DMS53 (cell line): ENCODE measurements around the gene NHSL2.
A peak's percentile ranks its signal among the peaks of the same experiment; 100 is the strongest.
"Not testable (repeated sequence)": the region's sequence is repeated elsewhere in the genome, so short reads cannot be mapped to it uniquely, and the experiment has no call there.

Source experiments
- DNase-seq: peaks from one replicate; lab custom pipeline; 2025; lab: John Stamatoyannopoulos, UW

NHSL2 gene

GRCh38 chrX:71923516-71923915 lies 12.9 kb downstream of the NHSL2 start:
- DNase-seq: no peak

- DNase-seq: no peak
These were observed 16.4 kb downstream of the NHSL2 start for GRCh38 chrX:71927040-71927439.

- DNase-seq: no peak
These were observed 18.2 kb downstream of the NHSL2 start for GRCh38 chrX:71928856-71929255.

GRCh38 chrX:71930298-71930697 lies 19.7 kb downstream of the NHSL2 start:
- no peak for DNase-seq

GRCh38 chrX:71935476-71935875 lies 24.8 kb downstream of the NHSL2 start:
- no peak for DNase-seq

- no peak for DNase-seq
These were observed 26.0 kb downstream of the NHSL2 start for GRCh38 chrX:71936632-71937031.

GRCh38 chrX:71938371-71938770 lies 27.7 kb downstream of the NHSL2 start:
- DNase-seq: no peak

GRCh38 chrX:71941145-71941544 lies 30.5 kb downstream of the NHSL2 start:
- no peak for DNase-seq

GRCh38 chrX:71941776-71942175 lies 31.1 kb downstream of the NHSL2 start:
- no peak for DNase-seq

- no peak for DNase-seq
These were observed 33.7 kb downstream of the NHSL2 start for GRCh38 chrX:71944369-71944768.

GRCh38 chrX:71945237-71945805 lies 34.7 kb downstream of the NHSL2 start:
- DNase-seq: no peak

- no peak for DNase-seq
These were observed 38.7 kb downstream of the NHSL2 start for GRCh38 chrX:71949363-71949762.

- DNase-seq: no peak
These were observed 39.3 kb downstream of the NHSL2 start for GRCh38 chrX:71949844-71950445.

GRCh38 chrX:71953391-71953790 lies 42.7 kb downstream of the NHSL2 start:
- DNase-seq: no peak

- DNase-seq: no peak
These were observed 43.3 kb downstream of the NHSL2 start for GRCh38 chrX:71953946-71954345.

- DNase-seq: no peak
These were observed 43.8 kb downstream of the NHSL2 start for GRCh38 chrX:71954458-71954857.

GRCh38 chrX:71955530-71956120 lies 45.0 kb downstream of the NHSL2 start:
- DNase-seq: no peak

GRCh38 chrX:71958281-71958675 lies 47.6 kb downstream of the NHSL2 start:
- DNase-seq: no peak

- DNase-seq: not testable (repeated sequence)
These were observed 53.5 kb downstream of the NHSL2 start for GRCh38 chrX:71964184-71964583.

- no peak for DNase-seq
These were observed 64.3 kb downstream of the NHSL2 start for GRCh38 chrX:71974916-71975315.

GRCh38 chrX:71976753-71977152 lies 66.1 kb downstream of the NHSL2 start:
- peak; percentile 29 for DNase-seq

GRCh38 chrX:71978164-71978563 lies 67.5 kb downstream of the NHSL2 start:
- DNase-seq: no peak

- no peak for DNase-seq
These were observed 79.3 kb downstream of the NHSL2 start for GRCh38 chrX:71989768-71990426.
